Measurements from ENCODE around the gene PARVA.

The PARVA gene

GRCh38 chr11:12417691-12418611, 40.6 kb downstream of the PARVA start:
- H3K4me3 ChIP-seq (ENCODE audit: low read depth, low read length) = no peak overlapping the region
- DNase-seq (ENCODE audit: low read depth, low spot score) = no peak
- TF ChIP-seq CTCF (IDR thresholded peaks at IDR 0.05; ENCODE audit: low read depth, low read length) = no peak
- in situ Hi-C loops (cut with HindIII; ENCODE audit: low sequenced_read_pairs) = no loop called here

- in situ Hi-C loops (cut with HindIII; ENCODE audit: low sequenced_read_pairs) = no loop called here
- no peak for DNase-seq (ENCODE audit: low read depth, low spot score)
- no peak for TF ChIP-seq CTCF (IDR thresholded peaks at IDR 0.05; ENCODE audit: low read depth, low read length)
- H3K4me3 ChIP-seq (ENCODE audit: low read depth, low read length) = no peak overlapping the region
These were observed 42.7 kb downstream of the PARVA start for GRCh38 chr11:12420040-12420439.

GRCh38 chr11:12420706-12421105, 43.3 kb downstream of the PARVA start:
- in situ Hi-C loops (cut with HindIII; ENCODE audit: low sequenced_read_pairs) = no loop called here
- H3K4me3 ChIP-seq (ENCODE audit: low read depth, low read length) = no peak overlapping the region
- no peak for TF ChIP-seq CTCF (IDR thresholded peaks at IDR 0.05; ENCODE audit: low read depth, low read length)
- DNase-seq (ENCODE audit: low read depth, low spot score) = no peak

DNA sequence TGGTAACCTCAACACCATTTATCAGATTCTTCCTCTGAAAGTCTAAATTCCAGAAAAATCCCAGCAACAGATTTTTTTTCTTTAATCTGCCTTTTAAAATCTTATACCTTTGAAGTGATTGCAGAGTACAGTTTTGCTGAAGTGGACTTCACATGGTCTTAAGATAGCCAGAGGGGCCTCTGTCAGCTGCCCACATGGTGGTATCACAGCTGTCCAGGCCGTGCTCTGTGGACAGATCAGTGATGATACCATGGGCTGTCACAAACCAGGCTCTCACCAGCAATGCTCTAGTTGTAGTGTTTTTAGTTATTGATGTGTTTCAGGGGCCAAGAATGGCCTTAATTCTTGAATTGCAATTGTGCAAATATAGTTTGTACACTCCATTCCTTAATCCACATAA, 44.0 kb downstream of the PARVA start:
- no peak for DNase-seq (ENCODE audit: low read depth, low spot score)

GRCh38 chr11:12426176-12426575, 48.8 kb downstream of the PARVA start:
- DNase-seq (ENCODE audit: low read depth, low spot score) = no peak
- H3K4me3 ChIP-seq (ENCODE audit: low read depth, low read length) = no peak overlapping the region
- in situ Hi-C loops (cut with HindIII; ENCODE audit: low sequenced_read_pairs) = no loop called here
- TF ChIP-seq CTCF (IDR thresholded peaks at IDR 0.05; ENCODE audit: low read depth, low read length) = no peak

More for the DNA sequence above, 44.0 kb downstream of the PARVA start:
- TF ChIP-seq CTCF (IDR thresholded peaks at IDR 0.05; ENCODE audit: low read depth, low read length) = no peak
- no peak overlapping the region for H3K4me3 ChIP-seq (ENCODE audit: low read depth, low read length)
- in situ Hi-C loops (cut with HindIII; ENCODE audit: low sequenced_read_pairs) = no loop called here

GRCh38 chr11:12429155-12429554, 51.8 kb downstream of the PARVA start:
- in situ Hi-C loops (cut with HindIII; ENCODE audit: low sequenced_read_pairs) = no loop called here
- DNase-seq (ENCODE audit: low read depth, low spot score) = no peak
- no peak overlapping the region for H3K4me3 ChIP-seq (ENCODE audit: low read depth, low read length)
- TF ChIP-seq CTCF (IDR thresholded peaks at IDR 0.05; ENCODE audit: low read depth, low read length) = no peak
